Choroid plexus epithelial cell (primary cell): Measurements from ENCODE around the gene FRMD4A.

Source experiments
- DNase-seq: peaks from one replicate; pipeline ENCODE4 v3.0.0-alpha.2; 2010; ENCODE audit warnings: low read depth
- H3K4me3 ChIP-seq: 2 replicates; pipeline ENCODE4 v1.5.1; 2011; ENCODE audit warnings: low read depth, mild to moderate bottlenecking, control low read depth, low read length, moderate library complexity
- TF ChIP-seq, protein P1 (sequence below): conservative IDR thresholded peaks from 2 replicates; pipeline ENCODE4 v1.5.1; 2011; ENCODE audit warnings: low read depth, mild to moderate bottlenecking, control low read depth, inconsistent platforms, low read length, moderate library complexity

FRMD4A gene

DNA sequence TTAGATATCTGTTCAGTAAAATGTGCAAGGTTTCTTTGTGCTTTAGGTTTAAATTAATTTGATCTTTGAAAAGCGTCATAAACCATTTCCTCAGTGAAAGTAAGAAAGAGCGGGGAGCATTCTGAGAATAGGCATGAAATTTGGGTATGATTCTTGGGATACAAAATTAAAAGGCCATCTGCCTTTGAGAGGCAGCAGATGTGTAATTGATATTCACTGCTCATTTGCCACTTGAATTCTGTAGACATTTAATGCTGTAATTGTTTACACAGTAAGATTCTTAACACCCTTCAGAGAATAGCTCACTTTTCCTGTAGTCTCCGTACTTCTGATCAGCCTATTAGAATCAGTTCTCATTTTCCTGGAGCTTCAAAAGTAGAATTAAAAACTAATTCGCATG lies 18.7 kb downstream of the FRMD4A start:
- no peak overlapping the region for H3K4me3 ChIP-seq
- TF ChIP-seq, protein P1, sequence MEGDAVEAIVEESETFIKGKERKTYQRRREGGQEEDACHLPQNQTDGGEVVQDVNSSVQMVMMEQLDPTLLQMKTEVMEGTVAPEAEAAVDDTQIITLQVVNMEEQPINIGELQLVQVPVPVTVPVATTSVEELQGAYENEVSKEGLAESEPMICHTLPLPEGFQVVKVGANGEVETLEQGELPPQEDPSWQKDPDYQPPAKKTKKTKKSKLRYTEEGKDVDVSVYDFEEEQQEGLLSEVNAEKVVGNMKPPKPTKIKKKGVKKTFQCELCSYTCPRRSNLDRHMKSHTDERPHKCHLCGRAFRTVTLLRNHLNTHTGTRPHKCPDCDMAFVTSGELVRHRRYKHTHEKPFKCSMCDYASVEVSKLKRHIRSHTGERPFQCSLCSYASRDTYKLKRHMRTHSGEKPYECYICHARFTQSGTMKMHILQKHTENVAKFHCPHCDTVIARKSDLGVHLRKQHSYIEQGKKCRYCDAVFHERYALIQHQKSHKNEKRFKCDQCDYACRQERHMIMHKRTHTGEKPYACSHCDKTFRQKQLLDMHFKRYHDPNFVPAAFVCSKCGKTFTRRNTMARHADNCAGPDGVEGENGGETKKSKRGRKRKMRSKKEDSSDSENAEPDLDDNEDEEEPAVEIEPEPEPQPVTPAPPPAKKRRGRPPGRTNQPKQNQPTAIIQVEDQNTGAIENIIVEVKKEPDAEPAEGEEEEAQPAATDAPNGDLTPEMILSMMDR, result no peak
- no peak for DNase-seq

DNA sequence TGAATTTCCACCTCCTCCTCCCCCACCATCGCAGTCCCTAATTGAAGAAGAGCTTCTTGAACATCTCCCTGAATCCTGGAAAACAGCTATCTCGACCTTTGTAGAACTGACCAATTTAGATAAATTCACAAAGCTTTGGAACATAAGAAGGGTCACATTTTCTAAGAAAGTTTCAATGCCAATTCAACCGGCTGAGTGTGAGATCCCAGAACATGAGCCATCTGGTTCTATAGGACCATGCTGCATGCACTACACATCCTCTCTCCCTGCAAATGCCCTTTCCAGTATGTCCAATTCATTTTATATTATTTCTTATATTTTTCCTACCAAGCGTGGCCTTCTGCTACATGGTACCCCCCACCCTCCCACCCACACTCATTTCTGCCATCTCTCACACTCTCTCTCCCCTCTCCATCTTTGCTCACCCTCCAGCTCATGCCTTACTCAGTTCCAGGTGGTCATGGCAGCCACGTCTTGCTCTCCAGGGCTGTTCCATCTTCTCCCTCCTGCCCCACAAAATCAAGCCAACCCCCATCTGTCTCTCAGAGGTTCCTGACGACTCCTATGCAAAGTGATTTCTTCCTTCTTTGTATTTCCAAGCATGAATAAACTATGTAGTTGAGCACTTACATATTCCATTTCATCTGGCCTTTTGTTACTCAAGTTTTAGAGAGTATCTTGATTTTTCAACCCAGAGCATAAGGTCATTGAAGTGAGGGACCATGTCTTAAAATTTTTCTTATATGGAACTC lies 19.3 kb downstream of the FRMD4A start:
- DNase-seq, result no peak

GRCh38 chr10:14309593-14309992 lies 21.1 kb downstream of the FRMD4A start:
- no peak for DNase-seq
- no peak overlapping the region for H3K4me3 ChIP-seq
- TF ChIP-seq, protein P1, result no peak

More for the DNA sequence above, 19.3 kb downstream of the FRMD4A start:
- TF ChIP-seq, protein P1, result no peak
- H3K4me3 ChIP-seq, result no peak overlapping the region

GRCh38 chr10:14306190-14306589 lies 24.5 kb downstream of the FRMD4A start:
- H3K4me3 ChIP-seq, result no peak overlapping the region
- TF ChIP-seq, protein P1, result no peak
- DNase-seq, result no peak

DNA sequence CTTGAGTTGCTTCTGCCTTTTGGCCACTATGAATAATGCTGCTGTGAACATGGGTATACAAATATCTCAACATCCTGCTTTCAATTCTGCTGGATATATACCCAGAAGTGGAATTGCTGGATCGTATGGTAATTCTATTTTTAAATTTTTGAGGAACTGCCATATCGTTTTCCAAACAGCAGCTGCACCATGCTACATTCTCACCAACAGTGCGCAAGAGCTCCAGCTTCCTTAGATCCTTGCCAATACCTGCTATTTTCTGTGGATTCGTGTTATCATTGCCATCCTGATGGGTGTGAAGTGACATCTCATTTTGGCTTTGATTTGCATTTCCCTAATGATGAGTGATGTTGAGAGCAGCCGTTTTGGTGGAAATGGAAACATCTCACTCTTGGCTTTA lies 26.7 kb downstream of the FRMD4A start:
- DNase-seq, result no peak
- H3K4me3 ChIP-seq, result no peak overlapping the region
- TF ChIP-seq, protein P1, result no peak

GRCh38 chr10:14302035-14302434 lies 28.7 kb downstream of the FRMD4A start:
- TF ChIP-seq, protein P1, result peak; percentile 66
- no peak overlapping the region for H3K4me3 ChIP-seq
- DNase-seq, result peak; percentile 55

GRCh38 chr10:14299556-14299955 lies 31.2 kb downstream of the FRMD4A start:
- DNase-seq, result no peak
- H3K4me3 ChIP-seq, result no peak overlapping the region
- TF ChIP-seq, protein P1, result no peak
